Activated naive CD8-positive, alpha-beta T cell (primary cell): ENCODE results near the gene PSMB1.

ENCODE experiments used
- H3K27ac Mint-ChIP-seq: one replicate; pipeline ENCODE4 v1.8.0; 2021; ENCODE audit warnings: mixed read lengths
- H3K27me3 Mint-ChIP-seq: one replicate; pipeline ENCODE4 v1.8.0; 2021; ENCODE audit warnings: mixed read lengths
- H3K36me3 Mint-ChIP-seq: one replicate; pipeline ENCODE4 v1.8.0; 2021; ENCODE audit warnings: mixed read lengths
- H3K4me1 Mint-ChIP-seq: one replicate; pipeline ENCODE4 v1.8.0; 2021; ENCODE audit warnings: low read depth, mixed read lengths
- H3K4me3 Mint-ChIP-seq: one replicate; pipeline ENCODE4 v1.8.0; 2021; ENCODE audit warnings: mild to moderate bottlenecking, mixed read lengths
- H3K9me3 Mint-ChIP-seq: one replicate; pipeline ENCODE4 v1.8.0; 2021; ENCODE audit warnings: low read depth, mixed read lengths

PSMB1 gene

GRCh38 chr6:170552765-170553533 is at the start of gene PSMB1:
PSMB1 (minus strand) TSS chr6:170553307; CDS start chr6:170553242, 65 bp downstream.
- Mint-ChIP-seq H3K27ac (no peak within 1 kb of the TSS), H3K4me3 (no peak within 1 kb of the TSS), H3K9me3 (no peaks in the 10 kb centered on the region), H3K4me1 (peaks cover 48% of the 10 kb centered on the region), H3K36me3 (peaks cover 2% of the 10 kb centered on the region), H3K27me3 (no peaks in the 10 kb centered on the region)

DNA sequence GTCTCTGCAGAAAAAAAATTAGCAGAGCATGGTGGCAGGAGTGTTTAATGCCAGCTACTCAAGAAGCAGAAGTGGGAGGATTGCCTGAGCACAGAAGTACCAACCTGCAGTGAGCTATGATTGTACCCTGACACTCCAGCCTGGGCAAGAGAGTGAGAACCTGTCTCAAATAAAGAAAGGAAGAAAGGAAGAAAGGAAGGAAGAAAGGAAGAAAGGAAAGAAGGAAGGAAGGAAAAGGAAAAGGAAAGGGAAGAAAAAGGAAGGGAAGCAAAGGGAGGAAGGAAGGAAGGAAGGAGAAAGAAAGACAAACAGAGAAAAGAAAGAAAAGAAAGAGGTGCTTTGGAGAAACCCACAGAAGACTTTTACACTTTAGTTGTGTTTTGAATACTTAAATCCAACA is 44.2 kb upstream of the PSMB1 start:
- Mint-ChIP-seq H3K9me3 (peaks cover 9% of the 10 kb centered on the region), H3K27me3 (peaks cover 5% of the 10 kb centered on the region), H3K36me3 (peaks cover 7% of the 10 kb centered on the region), H3K4me3 (no peak overlapping the region), H3K4me1 (no peaks in the 10 kb centered on the region), H3K27ac (no peak overlapping the region)

DNA sequence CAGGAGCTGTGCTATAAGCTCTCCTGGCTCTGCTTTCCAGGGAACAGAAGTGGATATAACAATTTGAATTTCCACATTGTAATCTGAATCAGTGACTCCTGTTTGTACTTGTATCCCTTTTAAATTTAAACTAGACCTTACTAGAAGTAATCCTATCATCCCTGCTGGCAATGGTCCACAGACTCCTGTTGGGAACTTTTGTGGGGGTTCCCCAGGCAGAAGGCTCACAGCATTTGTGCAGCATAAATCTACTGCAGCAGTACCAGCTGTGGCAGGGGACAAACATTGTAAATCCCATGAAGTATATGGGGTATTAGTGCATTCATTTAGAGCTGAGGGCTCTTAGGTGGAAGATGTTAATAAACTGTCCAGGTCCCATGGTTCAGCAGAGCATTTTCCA is 43.3 kb upstream of the PSMB1 start:
- Mint-ChIP-seq H3K4me1 (no peaks in the 10 kb centered on the region), H3K36me3 (peaks cover 16% of the 10 kb centered on the region), H3K27ac (no peak overlapping the region), H3K27me3 (peaks cover 5% of the 10 kb centered on the region), H3K9me3 (peaks cover 18% of the 10 kb centered on the region), H3K4me3 (no peak overlapping the region)

GRCh38 chr6:170590725-170591124 is 37.6 kb upstream of the PSMB1 start:
- Mint-ChIP-seq H3K4me1 (no peaks in the 10 kb centered on the region), H3K27ac (no peak overlapping the region), H3K9me3 (peaks cover 28% of the 10 kb centered on the region), H3K36me3 (peaks cover 18% of the 10 kb centered on the region), H3K27me3 (peaks cover 5% of the 10 kb centered on the region), H3K4me3 (no peak overlapping the region)

DNA sequence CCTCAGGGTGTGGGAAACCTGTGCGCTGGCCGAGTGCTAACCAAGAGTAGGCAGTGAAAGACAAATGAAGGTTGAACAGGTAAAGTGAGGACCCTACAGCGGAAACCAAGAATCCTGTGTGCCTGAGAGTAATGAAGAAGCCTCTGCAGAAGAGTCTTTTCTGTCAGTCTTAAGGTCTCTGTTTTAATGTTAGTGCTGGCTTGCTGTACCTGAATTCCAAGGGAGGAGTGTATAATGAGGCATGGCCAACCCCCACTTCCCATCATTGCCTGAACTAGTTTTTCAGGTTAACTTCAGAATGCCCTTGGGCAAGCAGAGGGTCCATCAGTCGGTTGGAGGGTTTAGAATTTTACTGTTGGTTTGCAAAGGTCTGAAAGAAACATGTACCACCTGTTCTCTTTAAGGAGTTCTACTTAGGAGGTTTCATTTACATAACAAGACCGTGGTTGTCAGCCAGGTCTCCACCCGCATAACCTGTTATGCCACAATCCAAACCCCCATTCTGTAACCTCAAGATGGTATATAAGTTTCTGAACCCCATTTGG is 31.9 kb upstream of the PSMB1 start:
- H3K9me3 Mint-ChIP-seq, result no peaks in the 10 kb centered on the region
- peaks cover 31% of the 10 kb centered on the region for H3K4me1 Mint-ChIP-seq
- H3K4me3 Mint-ChIP-seq, result peak overlapping the region; percentile 98
- no peaks in the 10 kb centered on the region for H3K27me3 Mint-ChIP-seq
- peak overlapping the region; percentile 95 for H3K27ac Mint-ChIP-seq
- H3K36me3 Mint-ChIP-seq, result peaks cover 2% of the 10 kb centered on the region

DNA sequence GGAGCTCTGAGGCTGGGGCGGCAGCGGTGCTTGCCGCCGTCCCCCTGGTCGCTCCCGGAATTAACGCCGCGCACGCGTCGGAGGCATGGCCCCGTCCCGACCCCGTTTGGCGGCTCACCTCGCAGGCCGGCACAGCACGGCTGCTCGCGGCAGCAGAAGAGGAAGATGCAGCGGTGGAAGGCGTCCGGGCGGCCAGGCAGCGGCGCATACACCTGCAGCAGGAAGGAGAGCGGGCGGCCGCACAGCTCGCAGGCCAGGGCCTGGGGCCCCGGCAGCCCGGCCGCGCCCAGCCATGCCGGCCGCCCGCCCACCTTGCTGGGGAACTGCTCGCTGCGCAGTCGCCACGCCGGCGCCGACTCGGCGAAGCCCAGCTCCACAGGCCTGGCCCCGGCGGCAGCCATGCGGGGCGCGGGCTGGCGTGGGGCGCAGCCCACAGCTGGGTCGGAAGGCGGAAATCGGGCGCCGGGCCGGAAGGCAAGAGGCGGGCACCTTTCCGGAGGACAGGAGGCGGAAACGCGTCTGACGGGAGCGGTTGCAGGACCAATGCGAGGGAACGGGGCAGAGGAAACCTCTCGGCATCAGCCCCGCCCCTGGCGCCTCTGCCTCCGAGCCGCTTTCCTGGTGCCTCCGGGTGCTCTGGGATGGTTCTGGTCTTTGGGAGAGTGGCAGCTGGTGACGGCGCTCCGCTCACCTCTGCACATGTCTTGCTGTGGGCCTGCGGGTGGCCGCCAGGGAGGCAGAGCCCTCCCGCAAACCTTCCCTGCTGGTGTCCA is 31.3 kb upstream of the PSMB1 start, which contains the start of gene PDCD2:
Gene PDCD2 (minus strand): TSS at position 457 of the 773 bp plus-strand sequence. CDS start 56 bp downstream, at position 401.
- H3K27me3 Mint-ChIP-seq, result no peaks in the 10 kb centered on the region
- no peaks in the 10 kb centered on the region for H3K9me3 Mint-ChIP-seq
- peaks cover 2% of the 10 kb centered on the region for H3K36me3 Mint-ChIP-seq
- H3K4me1 Mint-ChIP-seq, result peaks cover 31% of the 10 kb centered on the region
- peak within 1 kb of the TSS; percentile 97 for H3K27ac Mint-ChIP-seq
- peak within 1 kb of the TSS; percentile 98 for H3K4me3 Mint-ChIP-seq

GRCh38 chr6:170583756-170584180 is 30.7 kb upstream of the PSMB1 start:
- Mint-ChIP-seq H3K4me1 (peaks cover 31% of the 10 kb centered on the region), H3K36me3 (peaks cover 2% of the 10 kb centered on the region), H3K27me3 (no peaks in the 10 kb centered on the region), H3K9me3 (no peaks in the 10 kb centered on the region), H3K4me3 (peak overlapping the region; percentile 98), H3K27ac (peak overlapping the region; percentile 97)

- Mint-ChIP-seq H3K27me3 (no peaks in the 10 kb centered on the region), H3K27ac (peak overlapping the region; percentile 46), H3K4me3 (no peak overlapping the region), H3K36me3 (peaks cover 2% of the 10 kb centered on the region), H3K4me1 (peaks cover 24% of the 10 kb centered on the region), H3K9me3 (no peaks in the 10 kb centered on the region)
Measured at GRCh38 chr6:170578909-170579308, 25.8 kb upstream of the PSMB1 start.

DNA sequence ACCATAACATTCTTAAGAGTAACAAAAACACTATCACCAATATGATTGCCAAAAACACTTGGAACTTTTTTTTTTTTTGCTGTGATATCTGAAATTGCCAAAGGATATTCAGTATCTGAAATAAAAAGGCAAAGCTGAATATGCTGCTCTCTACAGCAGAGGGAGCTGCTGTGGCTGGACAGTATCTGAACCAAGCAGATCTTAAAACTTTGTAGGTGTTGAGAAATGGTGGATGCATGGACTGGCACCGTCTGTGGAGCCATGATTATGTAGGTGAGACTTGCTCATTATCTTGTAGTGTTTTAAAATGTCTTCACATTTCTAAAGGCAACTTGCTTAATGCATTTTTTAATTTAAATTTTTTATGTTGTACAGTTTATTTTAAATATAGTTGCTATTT is 22.1 kb upstream of the PSMB1 start:
- no peak overlapping the region for H3K27ac Mint-ChIP-seq
- H3K27me3 Mint-ChIP-seq, result no peaks in the 10 kb centered on the region
- no peak overlapping the region for H3K4me3 Mint-ChIP-seq
- H3K9me3 Mint-ChIP-seq, result no peaks in the 10 kb centered on the region
- H3K36me3 Mint-ChIP-seq, result no peaks in the 10 kb centered on the region
- no peaks in the 10 kb centered on the region for H3K4me1 Mint-ChIP-seq

- no peaks in the 10 kb centered on the region for H3K9me3 Mint-ChIP-seq
- H3K36me3 Mint-ChIP-seq, result peaks cover 3% of the 10 kb centered on the region
- H3K27ac Mint-ChIP-seq, result peak overlapping the region; percentile 54
- no peak overlapping the region for H3K4me3 Mint-ChIP-seq
- no peaks in the 10 kb centered on the region for H3K27me3 Mint-ChIP-seq
- no peaks in the 10 kb centered on the region for H3K4me1 Mint-ChIP-seq
Measured at GRCh38 chr6:170572704-170573466, 19.8 kb upstream of the PSMB1 start.

- peaks cover 14% of the 10 kb centered on the region for H3K4me1 Mint-ChIP-seq
- no peaks in the 10 kb centered on the region for H3K27me3 Mint-ChIP-seq
- H3K27ac Mint-ChIP-seq, result no peak overlapping the region
- no peak overlapping the region for H3K4me3 Mint-ChIP-seq
- H3K9me3 Mint-ChIP-seq, result no peaks in the 10 kb centered on the region
- H3K36me3 Mint-ChIP-seq, result peaks cover 3% of the 10 kb centered on the region
Measured at GRCh38 chr6:170564936-170565530, 11.9 kb upstream of the PSMB1 start.

DNA sequence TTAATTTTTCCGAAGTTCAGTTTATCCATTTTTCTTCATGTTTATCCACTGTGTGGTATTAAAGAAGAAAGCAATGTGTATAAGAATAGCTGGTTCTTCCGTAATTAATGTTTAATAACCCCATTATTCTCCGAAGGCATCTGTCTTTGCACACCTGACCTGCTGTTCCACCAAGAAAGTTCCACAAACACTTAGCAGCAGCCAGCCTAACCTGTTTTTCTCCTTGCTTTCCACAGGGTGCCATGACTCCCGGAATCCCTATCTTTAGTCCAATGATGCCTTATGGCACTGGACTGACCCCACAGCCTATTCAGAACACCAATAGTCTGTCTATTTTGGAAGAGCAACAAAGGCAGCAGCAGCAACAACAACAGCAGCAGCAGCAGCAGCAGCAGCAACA is 8.4 kb upstream of the PSMB1 start:
- Mint-ChIP-seq H3K27me3 (no peaks in the 10 kb centered on the region), H3K27ac (no peak overlapping the region), H3K9me3 (no peaks in the 10 kb centered on the region), H3K4me1 (peaks cover 35% of the 10 kb centered on the region), H3K36me3 (peaks cover 2% of the 10 kb centered on the region), H3K4me3 (no peak overlapping the region)

GRCh38 chr6:170555305-170555704 is 2.2 kb upstream of the PSMB1 start:
- Mint-ChIP-seq H3K9me3 (no peaks in the 10 kb centered on the region), H3K4me3 (no peak overlapping the region), H3K4me1 (peaks cover 43% of the 10 kb centered on the region), H3K27ac (no peak overlapping the region), H3K27me3 (no peaks in the 10 kb centered on the region), H3K36me3 (peaks cover 4% of the 10 kb centered on the region)

- Mint-ChIP-seq H3K27ac (no peak overlapping the region), H3K27me3 (no peaks in the 10 kb centered on the region), H3K36me3 (peaks cover 4% of the 10 kb centered on the region), H3K4me1 (peaks cover 44% of the 10 kb centered on the region), H3K4me3 (no peak overlapping the region), H3K9me3 (no peaks in the 10 kb centered on the region)
Measured at GRCh38 chr6:170554796-170555137, 1.7 kb upstream of the PSMB1 start.
